Measurements from ENCODE around the gene SORT1. TPM values are rescaled to one million over a fixed set of nuclear protein-coding genes. Genes with fewer than 3 reads are reported as not detected.

The SORT1 gene
- polyA plus RNA-seq, 1 experiment = 38.6 TPM

DNA sequence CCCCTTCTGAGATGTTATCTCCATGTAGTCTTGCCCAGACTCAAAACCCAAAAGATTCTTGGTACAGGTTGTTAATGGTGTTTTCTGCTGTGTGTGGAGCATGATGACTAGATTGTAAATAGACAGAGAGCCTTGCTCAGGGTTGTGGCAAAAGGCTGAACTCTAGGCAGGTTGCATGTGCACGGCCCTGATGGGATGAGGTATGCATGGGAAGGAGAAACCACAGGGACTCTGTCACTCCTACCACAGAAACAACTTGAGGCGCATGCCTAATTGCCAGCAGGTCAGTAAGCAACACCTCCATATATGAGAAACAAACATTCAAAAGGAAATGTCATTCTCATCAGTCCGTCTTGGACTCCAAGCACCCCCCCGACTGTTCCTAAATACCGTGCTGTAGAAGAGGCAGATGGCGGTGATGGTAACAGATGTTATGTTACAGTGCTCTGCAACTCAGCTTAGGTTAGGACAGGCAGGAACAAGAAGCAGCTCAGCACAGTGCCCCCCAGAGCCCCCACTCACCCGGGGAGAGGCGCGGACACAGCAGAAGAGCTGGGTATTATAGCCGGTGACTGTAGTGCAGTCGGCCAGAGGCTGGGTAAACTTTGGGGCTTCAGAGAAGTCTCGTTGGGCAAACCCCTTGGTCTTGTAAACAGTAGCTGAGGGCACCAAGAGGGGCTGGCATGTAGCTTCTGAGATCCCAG, 101.9 kb downstream of the SORT1 start:
- Histone ChIP-seq H3K27me3 (ENCODE audit: control insufficient read depth, insufficient read depth, low read length) (no peaks in the 10 kb centered on the region), H3K36me3 (ENCODE audit: control insufficient read depth, insufficient read depth, low read length) (no peaks in the 10 kb centered on the region), H3K4me3 (ENCODE audit: low read depth, low read length) (no peak overlapping the region)
- ChIA-PET POLR2A (no interaction called here), CTCF (interaction anchor here (0.6 to 2.7 kb wide), 5 partner anchors 10 to 114 kb away, joined by 3 to 9 read pairs (median 3); partner anchors contain the start of genes MYBPHL and PSRC1)
- DNase-seq (ENCODE audit: low read depth) = no peak
- no peak for TF ChIP-seq CTCF (IDR thresholded peaks at IDR 0.05; ENCODE audit: insufficient read depth, low read depth, low read length)

DNA sequence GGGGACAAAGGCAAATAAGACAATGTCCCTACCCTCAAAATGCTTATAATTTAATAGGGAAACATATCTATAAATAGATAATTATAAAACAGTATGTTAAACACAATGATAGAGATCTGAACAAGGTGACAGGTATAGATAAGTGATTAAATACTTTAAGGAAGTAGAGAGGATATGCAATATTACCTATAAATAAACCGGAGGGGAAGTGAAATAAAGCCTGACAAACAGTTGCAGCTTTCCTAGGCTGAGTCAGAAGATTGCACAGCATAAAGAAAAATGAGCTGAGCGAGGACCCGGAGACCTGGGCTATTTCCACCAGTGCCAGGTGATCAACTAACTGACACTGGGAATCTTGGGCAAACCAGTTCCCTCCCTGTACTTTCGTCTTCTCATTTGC, 103.2 kb downstream of the SORT1 start:
- ChIA-PET CTCF (no interaction called here), POLR2A (no interaction called here)
- no peak overlapping the region for H3K4me3 ChIP-seq (ENCODE audit: low read depth, low read length)
- TF ChIP-seq CTCF (IDR thresholded peaks at IDR 0.05; ENCODE audit: insufficient read depth, low read depth, low read length) = no peak
- DNase-seq (ENCODE audit: low read depth) = no peak
- H3K27me3 ChIP-seq (ENCODE audit: control insufficient read depth, insufficient read depth, low read length) = no peaks in the 10 kb centered on the region
- no peaks in the 10 kb centered on the region for H3K36me3 ChIP-seq (ENCODE audit: control insufficient read depth, insufficient read depth, low read length)

DNA sequence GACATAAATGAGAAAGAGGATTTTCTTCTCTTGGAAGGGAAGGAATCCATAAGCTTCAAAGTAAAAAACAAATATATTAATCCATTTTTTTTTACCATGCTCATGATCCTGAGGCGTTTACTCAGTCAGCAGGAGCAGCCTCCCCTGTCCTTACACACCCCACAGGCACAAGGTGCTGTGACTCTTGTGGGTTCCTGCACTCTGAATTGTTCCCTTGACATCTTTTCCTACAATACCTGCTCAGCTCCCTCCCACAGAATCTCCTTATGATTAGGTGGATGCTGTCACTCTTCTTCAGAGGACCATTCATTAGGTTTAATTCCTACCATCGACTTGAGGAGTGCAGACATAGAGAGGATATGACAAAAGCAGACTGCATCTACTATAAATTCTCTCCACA, 104.7 kb downstream of the SORT1 start:
- Histone ChIP-seq H3K4me3 (ENCODE audit: low read depth, low read length) (no peak overlapping the region), H3K27me3 (ENCODE audit: control insufficient read depth, insufficient read depth, low read length) (no peaks in the 10 kb centered on the region), H3K36me3 (ENCODE audit: control insufficient read depth, insufficient read depth, low read length) (no peaks in the 10 kb centered on the region)
- ChIA-PET POLR2A (no interaction called here), CTCF (interaction anchor here (0.8 to 1.7 kb wide), 2 partner anchors 15 to 201 kb away, joined by 3 read pairs; partner anchors contain the start of gene CYB561D1)
- no peak for DNase-seq (ENCODE audit: low read depth)
- TF ChIP-seq CTCF (IDR thresholded peaks at IDR 0.05; ENCODE audit: insufficient read depth, low read depth, low read length) = no peak

DNA sequence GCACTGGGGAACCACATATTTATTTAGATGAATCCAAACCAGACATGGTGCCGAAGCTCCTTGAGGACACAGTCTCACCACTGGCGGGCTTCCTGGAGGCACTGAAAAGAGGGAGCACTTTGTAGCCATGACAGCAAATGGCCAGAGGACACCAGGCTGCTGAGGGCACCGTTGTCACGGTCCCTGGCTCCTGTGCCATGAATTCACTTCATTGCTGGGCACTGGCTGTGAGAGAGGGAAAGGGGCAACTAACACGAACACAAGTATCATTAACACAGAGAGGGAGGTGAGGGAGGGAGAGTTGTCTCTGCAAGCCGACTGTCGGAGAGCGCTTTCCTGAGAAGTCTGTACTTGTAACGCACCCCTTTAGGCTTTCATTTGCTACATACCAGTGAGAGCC, 105.4 kb downstream of the SORT1 start:
- no peak for DNase-seq (ENCODE audit: low read depth)
- no peak overlapping the region for H3K4me3 ChIP-seq (ENCODE audit: low read depth, low read length)
- no peaks in the 10 kb centered on the region for H3K36me3 ChIP-seq (ENCODE audit: control insufficient read depth, insufficient read depth, low read length)
- CTCF ChIA-PET = interaction anchor here (0.8 to 1.7 kb wide), 2 partner anchors 15 to 202 kb away, joined by 3 read pairs; partner anchors contain the start of gene CYB561D1
- no peak for TF ChIP-seq CTCF (IDR thresholded peaks at IDR 0.05; ENCODE audit: insufficient read depth, low read depth, low read length)
- no peaks in the 10 kb centered on the region for H3K27me3 ChIP-seq (ENCODE audit: control insufficient read depth, insufficient read depth, low read length)
- POLR2A ChIA-PET = no interaction called here

DNA sequence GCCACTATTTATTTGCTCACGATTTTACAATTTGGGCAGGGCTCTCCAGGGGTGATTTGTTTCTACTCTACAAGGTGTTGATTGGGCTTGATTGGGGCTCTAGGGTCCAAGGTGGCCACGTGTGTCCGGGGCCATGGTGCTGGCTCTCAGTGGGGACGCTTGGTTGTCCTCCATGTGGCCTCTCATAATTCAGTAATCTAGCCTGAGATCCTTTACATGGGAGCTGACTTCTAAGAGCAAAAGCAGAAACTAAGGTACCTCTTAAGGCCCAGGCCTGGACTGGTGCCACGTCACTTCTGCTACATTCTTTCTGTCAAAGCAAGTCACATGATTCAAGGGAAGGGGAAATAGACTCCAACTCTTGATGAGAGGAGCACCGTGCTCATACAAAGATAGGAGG, 106.7 kb downstream of the SORT1 start:
- ChIA-PET POLR2A (no interaction called here), CTCF (no interaction called here)
- H3K4me3 ChIP-seq (ENCODE audit: low read depth, low read length) = no peak overlapping the region
- no peak for DNase-seq (ENCODE audit: low read depth)
- no peak for TF ChIP-seq CTCF (IDR thresholded peaks at IDR 0.05; ENCODE audit: insufficient read depth, low read depth, low read length)
- H3K36me3 ChIP-seq (ENCODE audit: control insufficient read depth, insufficient read depth, low read length) = no peaks in the 10 kb centered on the region
- no peaks in the 10 kb centered on the region for H3K27me3 ChIP-seq (ENCODE audit: control insufficient read depth, insufficient read depth, low read length)

Measured in BJ (cell line).